ENCODE data around the gene TRAF3.

GRCh38 chr14:102737402-102738372 lies 39.6 kb upstream of the TRAF3 start:
- no peak for TF ChIP-seq EZH2 (IDR thresholded peaks at IDR 0.05; ENCODE audit: borderline replicate concordance, low read length)
- no peak for TF ChIP-seq CTCF (conservative IDR thresholded peaks at IDR 0.05 in 1 of 2, IDR thresholded peaks at IDR 0.05 in 1 of 2; ENCODE audit: extremely low read depth in 1 of 2, insufficient read depth in 1 of 2, low read depth in 1 of 2, low read length in 2 of 2)
